Activated CD4-positive, alpha-beta T cell treated with anti-CD3 and anti-CD28 coated beads, Interleukin-2, Interleukin-6, amounts not matched to agents 100 ng/mL and 50 ng/mL, durations not matched to agents 16 hours and 8 hours (primary cell): Measurements from ENCODE around the gene MAPKBP1.

ENCODE experiments used
- DNase-seq: peaks from one replicate; pipeline ENCODE4 v3.0.0-alpha.2; 2020

MAPKBP1 gene

GRCh38 chr15:41825572-41826535, 51.6 kb downstream of the MAPKBP1 start:
- DNase-seq, result no peak

- DNase-seq, result no peak
Observed at GRCh38 chr15:41827290-41827879, 53.1 kb downstream of the MAPKBP1 start.

GRCh38 chr15:41827880-41828806, 53.9 kb downstream of the MAPKBP1 start, which contains the start of gene JMJD7:
Gene JMJD7, plus strand, starts transcription at chr15:41828092. Its CDS starts 33 bp downstream, at chr15:41828125.
- peak; percentile 97 for DNase-seq

- no peak for DNase-seq
Observed at GRCh38 chr15:41828807-41829141, 54.5 kb downstream of the MAPKBP1 start.

GRCh38 chr15:41829959-41830646, 55.8 kb downstream of the MAPKBP1 start:
- DNase-seq, result no peak

GRCh38 chr15:41831291-41831690, 57.0 kb downstream of the MAPKBP1 start:
- DNase-seq, result peak; percentile 80

- no peak for DNase-seq
Observed at GRCh38 chr15:41832208-41832607, 57.9 kb downstream of the MAPKBP1 start.

GRCh38 chr15:41832875-41833274, 58.6 kb downstream of the MAPKBP1 start:
- no peak for DNase-seq

- no peak for DNase-seq
Observed at GRCh38 chr15:41834096-41834495, 59.8 kb downstream of the MAPKBP1 start.

GRCh38 chr15:41836073-41836472, 61.8 kb downstream of the MAPKBP1 start:
- DNase-seq, result no peak

- no peak for DNase-seq
Observed at GRCh38 chr15:41836713-41837454, 62.6 kb downstream of the MAPKBP1 start.

GRCh38 chr15:41838400-41838897, 64.2 kb downstream of the MAPKBP1 start, which contains the start of gene PLA2G4B:
Gene PLA2G4B, plus strand, starts transcription at chr15:41838847. Its CDS starts 67 bp downstream, at chr15:41838914.
- DNase-seq, result no peak

- DNase-seq, result no peak
Observed at GRCh38 chr15:41839781-41840491, 65.7 kb downstream of the MAPKBP1 start.

GRCh38 chr15:41840673-41841072, 66.4 kb downstream of the MAPKBP1 start:
- DNase-seq, result no peak

GRCh38 chr15:41841131-41841530, 66.8 kb downstream of the MAPKBP1 start:
- DNase-seq, result no peak

- no peak for DNase-seq
Observed at GRCh38 chr15:41842229-41842628, 67.9 kb downstream of the MAPKBP1 start.

- DNase-seq, result no peak
Observed at GRCh38 chr15:41843571-41843970, 69.3 kb downstream of the MAPKBP1 start.

- no peak for DNase-seq
Observed at GRCh38 chr15:41844814-41845213, 70.5 kb downstream of the MAPKBP1 start.

- DNase-seq, result no peak
Observed at GRCh38 chr15:41847206-41847605, 72.9 kb downstream of the MAPKBP1 start.

GRCh38 chr15:41847981-41848380, 73.7 kb downstream of the MAPKBP1 start:
- DNase-seq, result no peak

GRCh38 chr15:41848631-41849030, 74.3 kb downstream of the MAPKBP1 start:
- no peak for DNase-seq
